ENCODE results near the gene CIC. TPM values are rescaled to one million over a fixed set of nuclear protein-coding genes. Genes with fewer than 3 reads are reported as not detected.

Gene CIC
- total RNA-seq, 1 donor from 2014 or later = 33.3 TPM

DNA sequence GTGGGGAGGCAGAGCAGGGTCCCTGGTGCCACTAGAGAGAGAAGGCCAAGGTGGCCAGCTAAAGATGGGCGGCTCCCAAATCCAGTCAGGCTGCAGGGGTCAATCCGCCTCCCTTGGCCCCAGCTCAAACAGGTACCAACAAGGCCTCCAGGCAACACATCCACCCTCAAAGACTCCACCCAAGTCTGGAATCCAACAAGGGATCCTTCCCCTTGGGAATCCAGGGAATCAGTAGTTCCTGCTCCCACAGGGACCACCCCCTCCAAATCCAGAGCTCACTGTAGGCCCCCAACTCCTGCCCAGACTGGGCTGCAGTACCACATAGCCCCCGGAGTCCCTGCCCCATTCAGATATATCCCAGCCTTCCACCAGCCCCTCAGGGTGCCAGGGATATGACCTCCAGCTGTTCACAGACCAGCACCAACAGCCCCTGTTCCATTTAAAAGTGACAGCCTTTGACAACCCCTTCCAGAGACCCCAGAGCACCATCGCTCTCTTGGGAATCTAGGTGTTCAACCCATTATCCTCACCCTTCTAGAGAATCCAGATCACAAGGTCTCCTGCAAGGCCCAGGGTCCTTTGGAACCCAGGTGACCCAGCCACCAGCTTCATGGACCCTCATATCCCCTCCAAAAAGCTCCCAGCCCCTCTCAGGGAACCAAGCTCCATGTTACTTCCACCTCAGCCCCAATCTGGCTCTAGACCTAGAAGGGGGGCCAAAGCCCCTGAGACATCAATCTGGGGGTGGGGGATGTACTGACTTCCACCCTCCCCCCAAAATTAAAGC, 17.3 kb upstream of the CIC start:
- DNase-seq = no peak
- Histone ChIP-seq H3K4me3 (peak overlapping the region; percentile 97), H3K36me3 (peaks cover 20% of the 10 kb centered on the region), H3K9me3 (replicated peaks) (no peaks in the 10 kb centered on the region), H3K27ac (replicated peaks) (peak overlapping the region; percentile 99), H3K27me3 (ENCODE audit: low read depth) (no peaks in the 10 kb centered on the region), H3K4me1 (peaks cover 97% of the 10 kb centered on the region)
- intact Hi-C loops (cut with micrococcal nuclease) = loop anchor here (5.0 kb wide), 1 partner anchor 36 kb away; no protein-coding TSS in a partner anchor
- TF ChIP-seq, protein P1, sequence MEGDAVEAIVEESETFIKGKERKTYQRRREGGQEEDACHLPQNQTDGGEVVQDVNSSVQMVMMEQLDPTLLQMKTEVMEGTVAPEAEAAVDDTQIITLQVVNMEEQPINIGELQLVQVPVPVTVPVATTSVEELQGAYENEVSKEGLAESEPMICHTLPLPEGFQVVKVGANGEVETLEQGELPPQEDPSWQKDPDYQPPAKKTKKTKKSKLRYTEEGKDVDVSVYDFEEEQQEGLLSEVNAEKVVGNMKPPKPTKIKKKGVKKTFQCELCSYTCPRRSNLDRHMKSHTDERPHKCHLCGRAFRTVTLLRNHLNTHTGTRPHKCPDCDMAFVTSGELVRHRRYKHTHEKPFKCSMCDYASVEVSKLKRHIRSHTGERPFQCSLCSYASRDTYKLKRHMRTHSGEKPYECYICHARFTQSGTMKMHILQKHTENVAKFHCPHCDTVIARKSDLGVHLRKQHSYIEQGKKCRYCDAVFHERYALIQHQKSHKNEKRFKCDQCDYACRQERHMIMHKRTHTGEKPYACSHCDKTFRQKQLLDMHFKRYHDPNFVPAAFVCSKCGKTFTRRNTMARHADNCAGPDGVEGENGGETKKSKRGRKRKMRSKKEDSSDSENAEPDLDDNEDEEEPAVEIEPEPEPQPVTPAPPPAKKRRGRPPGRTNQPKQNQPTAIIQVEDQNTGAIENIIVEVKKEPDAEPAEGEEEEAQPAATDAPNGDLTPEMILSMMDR (IDR thresholded peaks at IDR 0.05; ENCODE audit: borderline replicate concordance) = no peak

DNA sequence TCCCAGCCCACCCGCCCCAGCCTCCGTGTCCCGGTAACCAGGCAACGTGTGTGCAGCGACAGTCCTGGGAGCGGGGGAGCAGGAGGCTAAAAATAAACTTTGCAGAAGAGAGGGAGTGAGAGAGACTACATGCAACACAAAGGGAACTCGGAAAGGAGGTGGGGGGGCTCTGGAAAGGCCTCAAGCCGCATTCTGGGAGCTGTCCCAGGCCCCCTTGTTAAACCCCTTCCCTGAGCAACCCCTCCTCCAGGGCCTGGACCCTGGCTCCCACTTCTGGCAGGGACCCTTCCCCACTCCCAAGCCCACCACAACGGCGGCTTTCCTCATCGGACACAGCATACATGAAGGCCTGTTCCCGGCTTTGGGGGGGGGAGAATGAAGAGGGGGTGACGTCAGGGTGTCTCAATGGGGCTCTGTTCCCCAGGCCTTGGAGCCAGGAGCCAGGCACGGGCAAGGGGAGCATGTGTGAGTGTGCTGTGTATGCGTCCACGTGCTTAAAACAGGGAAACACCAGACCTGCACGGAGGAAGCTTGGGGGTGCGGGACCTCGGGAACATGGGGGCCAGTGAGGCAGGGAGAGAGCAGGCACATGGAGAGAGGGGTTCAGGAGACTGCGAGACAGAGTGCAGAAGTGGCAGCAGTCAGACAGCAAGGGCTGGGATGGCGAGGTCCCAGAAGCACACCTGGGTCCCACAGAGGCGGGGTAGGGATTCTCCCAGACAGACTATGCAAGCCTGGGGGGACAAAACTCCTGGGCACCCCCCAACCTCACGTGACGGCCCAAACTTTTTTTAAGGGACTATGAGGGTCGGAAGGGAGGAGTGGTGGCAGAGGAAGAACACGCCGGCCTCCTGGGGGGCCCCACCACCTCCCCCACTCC, 16.4 kb upstream of the CIC start:
- Histone ChIP-seq H3K36me3 (peaks cover 20% of the 10 kb centered on the region), H3K9me3 (replicated peaks) (no peaks in the 10 kb centered on the region), H3K27ac (replicated peaks) (peak overlapping the region; percentile 99), H3K4me1 (peaks cover 92% of the 10 kb centered on the region), H3K27me3 (ENCODE audit: low read depth) (no peaks in the 10 kb centered on the region), H3K4me3 (peak overlapping the region; percentile 97)
- DNase-seq = peak; percentile 46
- TF ChIP-seq, protein P1 (IDR thresholded peaks at IDR 0.05; ENCODE audit: borderline replicate concordance) = no peak
- intact Hi-C loops (cut with micrococcal nuclease) = loop anchor here (5.0 kb wide), 1 partner anchor 35 kb away; no protein-coding TSS in a partner anchor

DNA sequence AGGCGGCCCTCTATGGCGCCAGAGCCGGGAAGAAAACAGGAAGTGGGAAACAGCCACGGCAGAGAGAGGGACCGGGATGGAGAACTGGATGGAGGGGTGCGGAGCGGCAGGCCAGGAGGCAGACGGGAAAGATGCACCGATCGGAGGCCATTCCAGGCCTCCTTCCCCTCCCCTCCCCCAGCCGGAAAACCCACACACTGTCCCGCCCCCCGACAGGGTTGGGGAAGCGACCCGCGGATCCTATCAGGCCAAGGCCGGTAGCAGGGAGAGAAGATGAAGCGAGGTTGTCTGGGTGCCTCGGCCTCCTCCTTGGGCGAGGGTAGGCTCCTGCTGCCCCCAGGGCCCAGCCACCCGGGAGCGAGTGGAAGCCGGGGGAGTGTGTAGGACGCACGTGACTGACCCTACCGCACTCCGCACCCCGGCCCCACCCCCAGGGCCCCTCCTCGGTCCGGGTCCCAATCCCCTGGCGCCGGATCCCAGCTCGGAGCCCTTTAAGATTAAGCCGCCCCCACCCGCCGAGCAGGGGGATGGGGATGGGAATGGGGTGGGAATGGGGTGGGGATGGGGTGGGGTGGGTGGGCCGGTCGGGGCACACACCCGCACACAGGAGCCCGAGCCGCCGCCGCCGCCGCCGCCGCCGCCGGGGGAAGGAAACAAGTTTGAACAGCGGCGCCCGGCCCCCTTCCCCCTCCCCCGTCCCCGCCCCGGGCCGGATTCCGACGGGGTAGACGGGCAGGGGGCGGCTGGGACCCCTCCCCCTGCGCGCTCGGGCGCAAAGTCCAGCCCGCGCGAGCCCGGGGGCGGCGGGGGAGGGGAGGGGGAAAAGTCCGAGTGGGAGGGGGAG, 15.6 kb upstream of the CIC start:
- H3K36me3 ChIP-seq = peaks cover 17% of the 10 kb centered on the region
- peaks cover 84% of the 10 kb centered on the region for H3K4me1 ChIP-seq
- peak; percentile 65 for DNase-seq
- peak overlapping the region; percentile 97 for H3K4me3 ChIP-seq
- H3K27ac ChIP-seq (replicated peaks) = peak overlapping the region; percentile 99
- TF ChIP-seq, protein P1 (IDR thresholded peaks at IDR 0.05; ENCODE audit: borderline replicate concordance) = no peak
- H3K27me3 ChIP-seq (ENCODE audit: low read depth) = no peaks in the 10 kb centered on the region
- no peaks in the 10 kb centered on the region for H3K9me3 ChIP-seq (replicated peaks)
- intact Hi-C loops (cut with micrococcal nuclease) = loop anchor here (5.0 kb wide), 1 partner anchor 34 kb away; no protein-coding TSS in a partner anchor

DNA sequence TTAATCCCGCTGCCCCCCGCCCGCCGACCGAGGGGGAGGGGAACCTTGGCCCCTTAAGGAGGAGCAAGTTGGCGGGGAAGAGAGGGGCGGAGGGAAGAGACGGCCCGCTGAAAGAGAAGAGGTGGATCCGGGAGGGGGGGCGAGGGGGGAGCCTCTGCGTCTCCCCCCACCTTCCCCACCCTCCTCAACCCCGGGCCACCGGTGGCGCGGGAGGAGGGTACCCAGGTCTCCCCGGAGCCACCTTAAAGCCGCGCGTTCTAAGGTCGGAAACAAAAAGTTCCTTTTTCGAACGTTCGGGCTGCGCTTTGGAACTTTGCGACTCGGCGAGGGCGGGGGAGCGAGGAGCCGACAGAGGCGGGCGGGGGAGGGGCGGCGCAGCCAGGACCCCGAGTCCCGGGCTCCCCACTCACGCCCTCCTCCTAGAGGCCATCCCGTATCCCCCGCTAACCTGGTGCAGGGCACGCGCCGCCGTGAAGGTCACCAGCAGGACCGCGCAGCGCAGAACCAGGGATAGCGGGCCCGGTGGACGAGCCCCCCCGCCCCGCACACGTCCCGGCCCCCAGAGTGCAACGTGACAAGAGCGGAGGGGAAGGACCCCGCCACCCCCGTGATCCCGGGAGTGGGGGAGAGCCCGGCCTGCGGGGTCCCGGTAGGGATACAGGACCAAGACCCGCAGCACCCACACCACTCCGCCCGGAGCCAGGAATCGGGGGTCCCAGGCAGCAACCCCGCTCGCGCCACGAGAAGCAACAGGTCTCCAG, 14.8 kb upstream of the CIC start:
- intact Hi-C loops (cut with micrococcal nuclease) = loop anchor here (5.0 kb wide), 1 partner anchor 33 kb away; no protein-coding TSS in a partner anchor
- Histone ChIP-seq H3K27ac (replicated peaks) (peak overlapping the region; percentile 99), H3K27me3 (ENCODE audit: low read depth) (no peaks in the 10 kb centered on the region), H3K4me1 (peaks cover 76% of the 10 kb centered on the region), H3K4me3 (peak overlapping the region; percentile 97), H3K36me3 (peaks cover 9% of the 10 kb centered on the region), H3K9me3 (replicated peaks) (no peaks in the 10 kb centered on the region)
- peak; percentile 79 for DNase-seq
- TF ChIP-seq, protein P1 (IDR thresholded peaks at IDR 0.05; ENCODE audit: borderline replicate concordance) = peak; percentile 28

Data from left ventricle myocardium inferior (tissue), 1 donor.